CD8-positive, alpha-beta memory T cell (primary cell): ENCODE results near the gene PANK2. TPM values are rescaled to one million over a fixed set of nuclear protein-coding genes. Genes with fewer than 3 reads are reported as not detected.
A peak's percentile ranks its signal among the peaks of the same experiment; 100 is the strongest.
"Not testable (repeated sequence)": the region's sequence is repeated elsewhere in the genome, so short reads cannot be mapped to it uniquely, and the experiment has no call there.

Experiments used
- CTCF ChIA-PET: fragments of 350-600 bp; sonication (Branson Sonifier 250); formaldehyde crosslinking; loops from one replicate; lab custom pipeline; 2021; ENCODE audit warnings: antibody characterized with exemption; lab: Charles Lee
- POLR2A ChIA-PET: fragments of 350-600 bp; sonication (Branson Sonifier 250); formaldehyde crosslinking; loops from one replicate; lab custom pipeline; 2021; ENCODE audit warnings: antibody characterized with exemption; lab: Charles Lee
- DNase-seq, 5 donors: peaks; one replicate each; pipeline versions ENCODE4 v3.0.0 to v3.0.0-alpha.2; 2020 to 2022; ENCODE audit warnings: mixed read lengths in 1 of 5
- H3K27ac ChIP-seq: one replicate; pipeline ENCODE4 v1.7.0; 2013; ENCODE audit warnings: low read depth, mild to moderate bottlenecking, low read length, moderate library complexity
- H3K27me3 ChIP-seq: 2 replicates; pipeline ENCODE4 v1.7.0; 2013; ENCODE audit warnings: low read length, mild to moderate bottlenecking; ENCODE audit not compliant: insufficient read depth, poor library complexity, severe bottlenecking
- H3K36me3 ChIP-seq: 2 replicates; pipeline ENCODE4 v1.7.0; 2013; ENCODE audit warnings: mild to moderate bottlenecking, low read length, moderate library complexity; ENCODE audit not compliant: insufficient read depth
- H3K4me1 ChIP-seq: 2 replicates; pipeline ENCODE4 v1.7.0; 2013; ENCODE audit warnings: mild to moderate bottlenecking, low read length, moderate library complexity; ENCODE audit not compliant: insufficient read depth
- H3K4me3 ChIP-seq: 2 replicates; pipeline ENCODE4 v1.7.0; 2013; ENCODE audit warnings: mild to moderate bottlenecking, low read length
- H3K9me3 ChIP-seq: 2 replicates; pipeline ENCODE4 v1.7.0; 2013; ENCODE audit warnings: mild to moderate bottlenecking, low read length
- H3K27ac Mint-ChIP-seq, 8 donors: one replicate each; pipeline ENCODE4 v1.8.0; 2020 to 2021; ENCODE audit warnings: mixed read lengths in 8 of 8, mild to moderate bottlenecking in 6 of 8, inconsistent platforms in 3 of 8, moderate library complexity in 3 of 8
- H3K27me3 Mint-ChIP-seq, 2 donors: one replicate each; pipeline ENCODE4 v1.8.0; 2020 to 2021; ENCODE audit warnings: mixed read lengths in 2 of 2, mild to moderate bottlenecking in 1 of 2, moderate library complexity in 1 of 2
- H3K36me3 Mint-ChIP-seq, 3 donors: one replicate each; pipeline ENCODE4 v1.8.0; 2020 to 2021; ENCODE audit warnings: mixed read lengths in 3 of 3, inconsistent platforms in 1 of 3, mild to moderate bottlenecking in 1 of 3
- H3K4me1 Mint-ChIP-seq, 3 donors: one replicate each; pipeline ENCODE4 v1.8.0; 2020 to 2021; ENCODE audit warnings: mixed read lengths in 3 of 3, inconsistent platforms in 1 of 3, mild to moderate bottlenecking in 1 of 3
- H3K4me3 Mint-ChIP-seq, 7 donors: one replicate each; pipeline ENCODE4 v1.8.0; 2020 to 2021; ENCODE audit warnings: mixed read lengths in 7 of 7, mild to moderate bottlenecking in 6 of 7, moderate library complexity in 4 of 7, inconsistent platforms in 2 of 7
- H3K9me3 Mint-ChIP-seq, 5 donors: one replicate each; pipeline ENCODE4 v1.8.0; 2020 to 2022; ENCODE audit warnings: mixed read lengths in 5 of 5, mild to moderate bottlenecking in 3 of 5, moderate library complexity in 2 of 5, inconsistent platforms in 1 of 5
- polyA plus RNA-seq: library from polyadenylated mRNA; unstranded; fragments of 300-500 nt; fragmentation: Illumina TruSeq; gene quantifications from one replicate; pipeline ENCODE4 v1.2.3, GENCODE V29; 2021
- total RNA-seq, 2 experiments: library from RNA; stranded (reverse); gene quantifications; one replicate each; pipeline ENCODE4 v1.2.3, GENCODE V29; 2021

PANK2 gene
- total and polyA plus RNA-seq, 3 experiments from 2014 or later, result 51.0 to 62.3 (median 58.1) TPM

- no peak for DNase-seq
- Histone ChIP-seq H3K27me3 (no peaks in the 10 kb centered on the region), H3K4me1 (no peaks in the 10 kb centered on the region), H3K27ac (no peak overlapping the region), H3K9me3 (no peaks in the 10 kb centered on the region), H3K36me3 (no peaks in the 10 kb centered on the region), H3K4me3 (no peak overlapping the region)
- H3K4me3 Mint-ChIP-seq, result no peak overlapping the region
- H3K4me1 Mint-ChIP-seq, result peaks cover 6 to 21% (median 12%) of the 10 kb centered on the region in 3 donors
- peaks cover 0 to 40% (median 7%) of the 10 kb centered on the region in 3 donors for H3K36me3 Mint-ChIP-seq
- no peaks in the 10 kb centered on the region for H3K9me3 Mint-ChIP-seq
- POLR2A ChIA-PET, result no interaction called here
- CTCF ChIA-PET, result no interaction called here
- H3K27me3 Mint-ChIP-seq, result no peaks in the 10 kb centered on the region
- H3K27ac Mint-ChIP-seq, result peak overlapping the region in 1 of 8 donors; percentile 15
Observed at GRCh38 chr20:3873507-3873906, 15.7 kb upstream of the PANK2 start.

- H3K27ac Mint-ChIP-seq, result no peak overlapping the region
- Histone ChIP-seq H3K27me3 (no peaks in the 10 kb centered on the region), H3K36me3 (no peaks in the 10 kb centered on the region), H3K27ac (no peak overlapping the region), H3K9me3 (no peaks in the 10 kb centered on the region), H3K4me3 (no peak overlapping the region), H3K4me1 (no peaks in the 10 kb centered on the region)
- CTCF ChIA-PET, result no interaction called here
- POLR2A ChIA-PET, result no interaction called here
- no peaks in the 10 kb centered on the region for H3K9me3 Mint-ChIP-seq
- H3K4me3 Mint-ChIP-seq, result no peak overlapping the region
- H3K4me1 Mint-ChIP-seq, result peaks cover 6 to 21% (median 12%) of the 10 kb centered on the region in 3 donors
- H3K36me3 Mint-ChIP-seq, result peaks cover 0 to 39% (median 7%) of the 10 kb centered on the region in 3 donors
- no peak for DNase-seq
- no peaks in the 10 kb centered on the region for H3K27me3 Mint-ChIP-seq
Observed at GRCh38 chr20:3874194-3874844, 14.9 kb upstream of the PANK2 start.

GRCh38 chr20:3875378-3875974, 13.7 kb upstream of the PANK2 start:
- Histone ChIP-seq H3K27ac (no peak overlapping the region), H3K36me3 (no peaks in the 10 kb centered on the region), H3K9me3 (no peaks in the 10 kb centered on the region), H3K4me1 (no peaks in the 10 kb centered on the region), H3K4me3 (no peak overlapping the region), H3K27me3 (no peaks in the 10 kb centered on the region)
- Mint-ChIP-seq H3K9me3 (no peaks in the 10 kb centered on the region), H3K27me3 (no peaks in the 10 kb centered on the region), H3K36me3 (peaks cover 0 to 35% (median 7%) of the 10 kb centered on the region in 3 donors), H3K4me1 (peaks cover 6 to 18% (median 12%) of the 10 kb centered on the region in 3 donors), H3K27ac (peak overlapping the region in 1 of 8 donors; percentile 43), H3K4me3 (no peak overlapping the region)
- ChIA-PET POLR2A (no interaction called here), CTCF (interaction anchor here (1.4 kb wide), 1 partner anchor 8 kb away, joined by 5 read pairs; no protein-coding TSS in a partner anchor)
- no peak for DNase-seq

- POLR2A ChIA-PET, result no interaction called here
Observed at GRCh38 chr20:3876000-3876399, 13.2 kb upstream of the PANK2 start.

GRCh38 chr20:3876676-3877075, 12.5 kb upstream of the PANK2 start:
- ChIA-PET POLR2A (interaction anchor here (0.6 kb wide), 1 partner anchor 406 kb away, joined by 4 read pairs; the partner anchor contains the start of gene ATRN), CTCF (no interaction called here)
- Mint-ChIP-seq H3K27ac (peak overlapping the region in 1 of 8 donors; percentile 14), H3K4me1 (peaks cover 6 to 15% (median 12%) of the 10 kb centered on the region in 3 donors), H3K36me3 (peaks cover 0 to 24% (median 7%) of the 10 kb centered on the region in 3 donors), H3K4me3 (no peak overlapping the region), H3K27me3 (no peaks in the 10 kb centered on the region), H3K9me3 (no peaks in the 10 kb centered on the region)
- no peak for DNase-seq
- no peaks in the 10 kb centered on the region for H3K4me1 ChIP-seq
- H3K9me3 ChIP-seq, result no peaks in the 10 kb centered on the region
- no peaks in the 10 kb centered on the region for H3K36me3 ChIP-seq
- no peaks in the 10 kb centered on the region for H3K27me3 ChIP-seq
- H3K27ac ChIP-seq, result no peak overlapping the region
- no peak overlapping the region for H3K4me3 ChIP-seq

More at GRCh38 chr20:3876000-3876399, 13.2 kb upstream of the PANK2 start:
- H3K27me3 ChIP-seq, result no peaks in the 10 kb centered on the region
- no peak overlapping the region for H3K4me3 ChIP-seq
- no peak for DNase-seq
- no peaks in the 10 kb centered on the region for H3K4me1 ChIP-seq
- peaks cover 0 to 31% (median 7%) of the 10 kb centered on the region in 3 donors for H3K36me3 Mint-ChIP-seq
- no peak overlapping the region for H3K4me3 Mint-ChIP-seq
- no peak overlapping the region for H3K27ac ChIP-seq
- CTCF ChIA-PET, result interaction anchor here (1.4 kb wide), 1 partner anchor 9 kb away, joined by 5 read pairs; no protein-coding TSS in a partner anchor
- no peaks in the 10 kb centered on the region for H3K9me3 Mint-ChIP-seq
- no peaks in the 10 kb centered on the region for H3K36me3 ChIP-seq
- no peak overlapping the region for H3K27ac Mint-ChIP-seq
- H3K4me1 Mint-ChIP-seq, result peaks cover 6 to 15% (median 12%) of the 10 kb centered on the region in 3 donors
- H3K9me3 ChIP-seq, result no peaks in the 10 kb centered on the region
- H3K27me3 Mint-ChIP-seq, result no peaks in the 10 kb centered on the region

- CTCF ChIA-PET, result interaction anchor here (1.3 kb wide), 1 partner anchor 24 kb away, joined by 3 read pairs; no protein-coding TSS in a partner anchor
- DNase-seq, H3K4me3 ChIP-seq, H3K9me3 ChIP-seq, H3K27me3 ChIP-seq, H3K9me3 Mint-ChIP-seq, H3K36me3 Mint-ChIP-seq, H3K4me3 Mint-ChIP-seq, H3K27ac ChIP-seq, H3K36me3 ChIP-seq, H3K27me3 Mint-ChIP-seq, H3K4me1 ChIP-seq: not testable (repeated sequence)
- peaks cover 3 to 12% (median 7%) of the 10 kb centered on the region in 3 donors for H3K4me1 Mint-ChIP-seq
- H3K27ac Mint-ChIP-seq, result peak overlapping the region in 1 of 8 donors; percentile 61
- POLR2A ChIA-PET, result interaction anchor here (0.6 to 0.7 kb wide), 2 partner anchors 13 to 90 kb away, joined by 5 to 11 read pairs; no protein-coding TSS in a partner anchor
Observed at GRCh38 chr20:3878921-3879274, 10.3 kb upstream of the PANK2 start.

- Histone ChIP-seq H3K4me1 (peaks cover 12% of the 10 kb centered on the region), H3K27me3 (no peaks in the 10 kb centered on the region), H3K4me3 (no peak overlapping the region), H3K27ac (no peak overlapping the region), H3K36me3 (no peaks in the 10 kb centered on the region), H3K9me3 (no peaks in the 10 kb centered on the region)
- Mint-ChIP-seq H3K4me1 (peaks cover 18 to 24% (median 22%) of the 10 kb centered on the region in 3 donors), H3K27me3 (no peaks in the 10 kb centered on the region), H3K9me3 (no peaks in the 10 kb centered on the region), H3K27ac (peak overlapping the region in 1 of 8 donors; percentile 17), H3K4me3 (peak overlapping the region in 3 of 7 donors; percentile 7 to 77 (median 15)), H3K36me3 (peaks cover 0 to 20% (median 0%) of the 10 kb centered on the region in 3 donors)
- no peak for DNase-seq
- POLR2A ChIA-PET, result interaction anchor here (0.5 kb wide), 1 partner anchor 20 kb away, joined by 3 read pairs; no protein-coding TSS in a partner anchor
- CTCF ChIA-PET, result interaction anchor here (1.5 to 1.7 kb wide), 2 partner anchors 18 to 65 kb away, joined by 4 to 5 read pairs; partner anchors contain the start of gene AP5S1
Observed at GRCh38 chr20:3885715-3886114, 3.5 kb upstream of the PANK2 start.
